ENCODE measurements around the gene SLC14A1.

Gene SLC14A1

DNA sequence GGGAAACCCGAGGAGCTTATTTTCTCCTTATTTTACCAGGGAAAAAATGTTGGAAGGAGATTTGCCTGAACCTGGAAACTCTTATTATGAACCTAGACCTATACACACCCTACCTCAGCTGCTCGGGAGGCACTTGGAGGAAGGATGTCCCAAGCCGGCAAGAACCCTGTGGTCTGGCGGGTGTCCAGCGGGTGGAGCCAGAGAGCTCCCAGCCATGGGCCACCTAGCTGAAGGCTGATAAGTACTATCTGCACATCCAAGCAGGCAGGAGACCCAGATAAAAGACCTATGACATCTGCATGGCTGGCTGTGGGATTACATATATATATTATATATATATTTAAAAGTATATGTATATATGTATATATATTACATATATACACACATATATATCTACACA, 1.1 kb upstream of the SLC14A1 start:
- Histone ChIP-seq H4K8ac (ENCODE audit: low read depth, low read length) (no peak overlapping the region), H3K9me3 (replicated peaks in 1 of 2; ENCODE audit: control insufficient read depth in 2 of 2, insufficient read depth in 1 of 2, low read depth in 1 of 2, low read length in 2 of 2) (no peaks in the 10 kb centered on the region), H3K9ac (ENCODE audit: low read depth, low read length, poor library complexity) (no peak overlapping the region), H3K79me1 (ENCODE audit: low read depth, low read length) (no peaks in the 10 kb centered on the region), H3K18ac (ENCODE audit: low read length) (no peak overlapping the region), H3K27me3 (ENCODE audit: control insufficient read depth in 3 of 3, insufficient read depth in 3 of 3, low read depth in 1 of 3, low read length in 3 of 3) (peaks cover 0 to 9% (median 0%) of the 10 kb centered on the region in 3 experiments), H4K91ac (ENCODE audit: low read depth, low read length, poor library complexity) (no peak overlapping the region), H3K27ac (replicated peaks; ENCODE audit: low read length) (no peak overlapping the region), H3K4me3 (ENCODE audit: low read length in 2 of 2) (no peak overlapping the region), H2BK5ac (ENCODE audit: low read length) (no peak overlapping the region), H3K4me2 (ENCODE audit: insufficient read depth, low read length, poor library complexity, severe bottlenecking) (no peak overlapping the region), H2BK15ac (ENCODE audit: low read length) (no peak overlapping the region), H2AFZ (ENCODE audit: low read length) (no peak overlapping the region), H2AK5ac (ENCODE audit: low read depth, low read length) (no peak overlapping the region), H3K4ac (ENCODE audit: low read length) (no peak overlapping the region), H3K14ac (ENCODE audit: low read length) (no peak overlapping the region), H3K4me1 (ENCODE audit: control insufficient read depth in 2 of 2, insufficient read depth in 1 of 2, low read depth in 1 of 2, low read length in 2 of 2) (no peaks in the 10 kb centered on the region), H2BK12ac (ENCODE audit: low read length) (no peak overlapping the region), H2BK120ac (ENCODE audit: low read depth, low read length) (no peak overlapping the region), H3K36me3 (replicated peaks in 1 of 2; ENCODE audit: control insufficient read depth in 2 of 2, insufficient read depth in 2 of 2, low read length in 2 of 2) (no peaks in the 10 kb centered on the region), H3K23ac (ENCODE audit: low read depth, low read length, poor library complexity) (no peak overlapping the region)
- peak; percentile 31 for DNase-seq (ENCODE audit: low spot score)
- no CpG with 5 or more reads among the region's 5 CpGs for WGBS, 2 donors (ENCODE audit: extremely low coverage in 2 of 2, insufficient read length in 2 of 2, insufficient replicate concordance in 1 of 2)

DNA sequence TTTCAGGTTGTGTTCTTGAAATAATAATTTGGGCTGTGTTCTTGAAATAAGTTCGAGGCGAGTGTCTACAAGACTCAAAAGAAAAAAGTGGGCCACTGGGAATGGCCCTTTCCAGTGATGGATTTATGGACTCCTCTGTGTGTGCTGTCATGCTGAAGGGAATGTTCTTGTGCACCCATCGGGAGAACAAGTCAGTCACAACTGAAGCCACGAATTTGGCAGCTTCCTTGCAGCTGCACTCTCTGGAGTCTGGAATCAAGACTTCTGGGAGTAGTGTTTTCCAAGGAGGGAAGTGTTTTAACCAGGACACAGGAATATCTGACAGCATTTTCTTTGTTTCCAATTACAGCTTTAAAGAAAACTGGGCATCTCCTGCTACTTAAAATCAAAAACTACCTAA, 620 bp downstream of the SLC14A1 start:
- no peak overlapping the region for H3K4ac ChIP-seq (ENCODE audit: low read length)
- H4K91ac ChIP-seq (ENCODE audit: low read depth, low read length, poor library complexity), result no peak overlapping the region
- WGBS, 2 donors (ENCODE audit: extremely low coverage in 2 of 2, insufficient read length in 2 of 2, insufficient replicate concordance in 1 of 2), result no CpG with 5 or more reads among the region's 4 CpGs
- H3K4me1 ChIP-seq (ENCODE audit: control insufficient read depth in 2 of 2, insufficient read depth in 1 of 2, low read depth in 1 of 2, low read length in 2 of 2), result no peaks in the 10 kb centered on the region
- H3K36me3 ChIP-seq (replicated peaks in 1 of 2; ENCODE audit: control insufficient read depth in 2 of 2, insufficient read depth in 2 of 2, low read length in 2 of 2), result no peaks in the 10 kb centered on the region
- no peaks in the 10 kb centered on the region for H3K79me1 ChIP-seq (ENCODE audit: low read depth, low read length)
- H3K9me3 ChIP-seq (replicated peaks in 1 of 2; ENCODE audit: control insufficient read depth in 2 of 2, insufficient read depth in 1 of 2, low read depth in 1 of 2, low read length in 2 of 2), result no peaks in the 10 kb centered on the region
- H3K4me2 ChIP-seq (ENCODE audit: insufficient read depth, low read length, poor library complexity, severe bottlenecking), result no peak overlapping the region
- H3K27me3 ChIP-seq (ENCODE audit: control insufficient read depth in 3 of 3, insufficient read depth in 3 of 3, low read depth in 1 of 3, low read length in 3 of 3), result peaks cover 0 to 9% (median 0%) of the 10 kb centered on the region in 3 experiments
- H2AK5ac ChIP-seq (ENCODE audit: low read depth, low read length), result no peak overlapping the region
- no peak for DNase-seq (ENCODE audit: low spot score)
- no peak overlapping the region for H3K4me3 ChIP-seq (ENCODE audit: low read length in 2 of 2)
- H2BK120ac ChIP-seq (ENCODE audit: low read depth, low read length), result no peak overlapping the region
- H3K14ac ChIP-seq (ENCODE audit: low read length), result no peak overlapping the region
- no peak overlapping the region for H2BK15ac ChIP-seq (ENCODE audit: low read length)
- no peak overlapping the region for H3K27ac ChIP-seq (replicated peaks; ENCODE audit: low read length)
- H3K18ac ChIP-seq (ENCODE audit: low read length), result no peak overlapping the region
- H2BK5ac ChIP-seq (ENCODE audit: low read length), result no peak overlapping the region
- H3K9ac ChIP-seq (ENCODE audit: low read depth, low read length, poor library complexity), result no peak overlapping the region
- H3K23ac ChIP-seq (ENCODE audit: low read depth, low read length, poor library complexity), result no peak overlapping the region
- no peak overlapping the region for H2AFZ ChIP-seq (ENCODE audit: low read length)
- H4K8ac ChIP-seq (ENCODE audit: low read depth, low read length), result no peak overlapping the region
- H2BK12ac ChIP-seq (ENCODE audit: low read length), result no peak overlapping the region

DNA sequence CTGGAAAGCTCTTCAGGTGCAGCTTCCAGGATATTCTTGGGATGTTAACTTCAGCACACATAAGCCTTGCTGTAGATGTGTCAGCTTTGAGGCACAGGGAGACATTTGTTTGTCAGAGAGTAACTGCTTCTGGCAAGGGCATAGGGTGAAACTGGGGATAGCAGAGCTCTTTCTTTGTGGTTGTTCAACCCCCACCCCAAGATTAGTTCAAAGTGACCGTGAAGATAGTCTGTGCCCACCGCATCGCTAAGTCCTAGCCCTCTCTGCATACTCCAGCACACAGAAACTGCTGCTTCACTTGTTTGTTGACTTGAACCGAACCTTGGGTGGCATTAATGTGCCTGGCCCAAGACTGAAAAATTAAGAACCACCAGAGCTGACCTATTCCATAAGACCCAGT, 1.4 kb downstream of the SLC14A1 start:
- WGBS, 2 donors (ENCODE audit: extremely low coverage in 2 of 2, insufficient read length in 2 of 2, insufficient replicate concordance in 1 of 2), result no CpG with 5 or more reads among the region's 4 CpGs
- H3K4me3 ChIP-seq (ENCODE audit: low read length in 2 of 2), result no peak overlapping the region

DNA sequence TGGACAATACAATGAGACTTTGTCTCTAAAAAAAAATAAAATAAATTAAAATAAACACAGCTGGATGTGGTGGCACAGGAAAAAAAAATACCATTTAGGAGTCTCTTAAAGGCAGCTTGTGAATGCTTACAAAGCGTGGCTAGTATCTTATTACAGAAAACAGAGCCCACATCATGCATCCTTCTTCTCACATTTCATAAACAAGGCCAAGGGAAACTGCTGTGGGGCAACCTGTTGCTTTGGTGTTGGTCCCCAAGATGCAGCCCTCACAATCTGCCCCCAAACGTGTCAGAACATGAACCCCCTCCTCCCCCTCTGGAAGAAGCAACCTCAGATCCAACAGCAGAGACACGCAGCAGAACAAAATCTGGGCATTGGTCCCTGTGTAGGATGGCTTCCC, 2.6 kb downstream of the SLC14A1 start:
- H3K27ac ChIP-seq (replicated peaks; ENCODE audit: low read length), result no peak overlapping the region
- peaks cover 0 to 9% (median 0%) of the 10 kb centered on the region in 3 experiments for H3K27me3 ChIP-seq (ENCODE audit: control insufficient read depth in 3 of 3, insufficient read depth in 3 of 3, low read depth in 1 of 3, low read length in 3 of 3)
- no peak overlapping the region for H2BK120ac ChIP-seq (ENCODE audit: low read depth, low read length)
- no peak overlapping the region for H3K4ac ChIP-seq (ENCODE audit: low read length)
- H3K9me3 ChIP-seq (replicated peaks in 1 of 2; ENCODE audit: control insufficient read depth in 2 of 2, insufficient read depth in 1 of 2, low read depth in 1 of 2, low read length in 2 of 2), result no peaks in the 10 kb centered on the region
- no CpG with 5 or more reads among the region's 3 CpGs for WGBS, 2 donors (ENCODE audit: extremely low coverage in 2 of 2, insufficient read length in 2 of 2, insufficient replicate concordance in 1 of 2)
- no peak overlapping the region for H3K4me2 ChIP-seq (ENCODE audit: insufficient read depth, low read length, poor library complexity, severe bottlenecking)
- H2BK12ac ChIP-seq (ENCODE audit: low read length), result no peak overlapping the region
- H3K4me1 ChIP-seq (ENCODE audit: control insufficient read depth in 2 of 2, insufficient read depth in 1 of 2, low read depth in 1 of 2, low read length in 2 of 2), result no peaks in the 10 kb centered on the region
- no peaks in the 10 kb centered on the region for H3K79me1 ChIP-seq (ENCODE audit: low read depth, low read length)
- H3K14ac ChIP-seq (ENCODE audit: low read length), result no peak overlapping the region
- H2BK5ac ChIP-seq (ENCODE audit: low read length), result no peak overlapping the region
- no peak overlapping the region for H2AK5ac ChIP-seq (ENCODE audit: low read depth, low read length)
- H3K23ac ChIP-seq (ENCODE audit: low read depth, low read length, poor library complexity), result no peak overlapping the region
- H2BK15ac ChIP-seq (ENCODE audit: low read length), result no peak overlapping the region
- no peak for DNase-seq (ENCODE audit: low spot score)
- no peak overlapping the region for H3K9ac ChIP-seq (ENCODE audit: low read depth, low read length, poor library complexity)
- no peak overlapping the region for H3K18ac ChIP-seq (ENCODE audit: low read length)
- no peak overlapping the region for H2AFZ ChIP-seq (ENCODE audit: low read length)
- no peak overlapping the region for H4K91ac ChIP-seq (ENCODE audit: low read depth, low read length, poor library complexity)
- H3K36me3 ChIP-seq (replicated peaks in 1 of 2; ENCODE audit: control insufficient read depth in 2 of 2, insufficient read depth in 2 of 2, low read length in 2 of 2), result no peaks in the 10 kb centered on the region
- no peak overlapping the region for H3K4me3 ChIP-seq (ENCODE audit: low read length in 2 of 2)
- H4K8ac ChIP-seq (ENCODE audit: low read depth, low read length), result no peak overlapping the region

More for the DNA sequence above, 1.4 kb downstream of the SLC14A1 start:
- H2BK120ac ChIP-seq (ENCODE audit: low read depth, low read length), result no peak overlapping the region
- no peak overlapping the region for H3K4me2 ChIP-seq (ENCODE audit: insufficient read depth, low read length, poor library complexity, severe bottlenecking)
- no peak overlapping the region for H3K27ac ChIP-seq (replicated peaks; ENCODE audit: low read length)
- H3K36me3 ChIP-seq (replicated peaks in 1 of 2; ENCODE audit: control insufficient read depth in 2 of 2, insufficient read depth in 2 of 2, low read length in 2 of 2), result no peaks in the 10 kb centered on the region
- no peaks in the 10 kb centered on the region for H3K9me3 ChIP-seq (replicated peaks in 1 of 2; ENCODE audit: control insufficient read depth in 2 of 2, insufficient read depth in 1 of 2, low read depth in 1 of 2, low read length in 2 of 2)
- H4K91ac ChIP-seq (ENCODE audit: low read depth, low read length, poor library complexity), result no peak overlapping the region
- no peak overlapping the region for H2AFZ ChIP-seq (ENCODE audit: low read length)
- H3K9ac ChIP-seq (ENCODE audit: low read depth, low read length, poor library complexity), result no peak overlapping the region
- no peak overlapping the region for H3K18ac ChIP-seq (ENCODE audit: low read length)
- H3K23ac ChIP-seq (ENCODE audit: low read depth, low read length, poor library complexity), result no peak overlapping the region
- no peaks in the 10 kb centered on the region for H3K79me1 ChIP-seq (ENCODE audit: low read depth, low read length)
- H2AK5ac ChIP-seq (ENCODE audit: low read depth, low read length), result no peak overlapping the region
- H2BK5ac ChIP-seq (ENCODE audit: low read length), result no peak overlapping the region
- H3K4ac ChIP-seq (ENCODE audit: low read length), result no peak overlapping the region
- H2BK12ac ChIP-seq (ENCODE audit: low read length), result no peak overlapping the region
- H2BK15ac ChIP-seq (ENCODE audit: low read length), result no peak overlapping the region
- no peaks in the 10 kb centered on the region for H3K4me1 ChIP-seq (ENCODE audit: control insufficient read depth in 2 of 2, insufficient read depth in 1 of 2, low read depth in 1 of 2, low read length in 2 of 2)
- no peak overlapping the region for H3K14ac ChIP-seq (ENCODE audit: low read length)
- no peak overlapping the region for H4K8ac ChIP-seq (ENCODE audit: low read depth, low read length)
- H3K27me3 ChIP-seq (ENCODE audit: control insufficient read depth in 3 of 3, insufficient read depth in 3 of 3, low read depth in 1 of 3, low read length in 3 of 3), result peaks cover 0 to 9% (median 0%) of the 10 kb centered on the region in 3 experiments
- no peak for DNase-seq (ENCODE audit: low spot score)
